ENCODE data around the gene OR13C4.
A peak's percentile ranks its signal among the peaks of the same experiment; 100 is the strongest.
"Not testable (repeated sequence)": the region's sequence is repeated elsewhere in the genome, so short reads cannot be mapped to it uniquely, and the experiment has no call there.

OR13C4 gene

DNA sequence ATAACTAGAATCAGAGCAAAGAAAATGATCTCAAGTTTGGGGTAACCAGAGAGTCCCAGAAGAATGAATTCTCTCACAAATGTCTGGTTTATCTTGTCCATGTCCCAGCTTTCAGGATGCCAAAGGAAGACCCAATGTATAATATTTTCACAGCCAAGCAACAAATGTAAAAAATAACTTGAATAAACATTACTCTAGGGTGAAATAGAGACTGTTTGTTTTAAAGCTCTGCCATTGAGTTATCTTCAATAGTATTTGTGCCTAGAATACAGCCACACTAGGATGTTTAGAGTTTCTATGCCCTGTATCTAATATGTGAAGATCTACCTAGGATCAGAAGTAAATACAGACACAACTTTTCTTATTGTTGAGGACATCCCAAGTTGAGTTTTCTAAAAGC, at the start of gene OR13C4:
TSS of gene OR13C4 (minus strand) at position 101 of the 400 bp plus-strand sequence. CDS start at position 101, 0 bp downstream.
- intact Hi-C loops (cut with DNase I) = no loop called here

GRCh38 chr9:104575456-104575855, 48.4 kb upstream of the OR13C4 start:
- DNase-seq = no peak

More for the DNA sequence above, at the start of gene OR13C4:
- no peak for DNase-seq

GRCh38 chr9:104572612-104573011, 45.6 kb upstream of the OR13C4 start:
- no peak for DNase-seq
- intact Hi-C loops (cut with DNase I) = no loop called here

More at GRCh38 chr9:104575456-104575855, 48.4 kb upstream of the OR13C4 start:
- intact Hi-C loops (cut with DNase I) = no loop called here

DNA sequence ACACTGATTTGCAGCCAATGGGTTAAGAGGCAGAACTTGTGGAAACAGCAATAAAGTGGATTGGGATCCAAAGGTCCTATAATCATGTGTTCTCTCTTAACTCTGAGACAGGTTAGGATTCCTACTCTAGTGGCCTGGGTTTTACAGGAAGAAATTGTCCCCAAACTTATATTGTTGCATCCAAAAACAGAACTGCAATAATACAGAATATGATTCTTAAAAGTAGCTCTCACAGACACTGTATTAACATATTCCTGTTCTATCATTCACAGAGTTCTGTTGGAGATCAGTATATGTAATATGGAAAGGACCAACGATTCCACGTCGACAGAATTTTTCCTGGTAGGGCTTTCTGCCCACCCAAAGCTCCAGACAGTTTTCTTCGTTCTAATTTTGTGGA, 41.9 kb upstream of the OR13C4 start, which contains the start of gene OR13C8:
TSS of gene OR13C8 (plus strand) at position 301 of the 400 bp plus-strand sequence. CDS start at position 301, 0 bp downstream.
- intact Hi-C loops (cut with DNase I) = no loop called here
- DNase-seq = no peak

DNA sequence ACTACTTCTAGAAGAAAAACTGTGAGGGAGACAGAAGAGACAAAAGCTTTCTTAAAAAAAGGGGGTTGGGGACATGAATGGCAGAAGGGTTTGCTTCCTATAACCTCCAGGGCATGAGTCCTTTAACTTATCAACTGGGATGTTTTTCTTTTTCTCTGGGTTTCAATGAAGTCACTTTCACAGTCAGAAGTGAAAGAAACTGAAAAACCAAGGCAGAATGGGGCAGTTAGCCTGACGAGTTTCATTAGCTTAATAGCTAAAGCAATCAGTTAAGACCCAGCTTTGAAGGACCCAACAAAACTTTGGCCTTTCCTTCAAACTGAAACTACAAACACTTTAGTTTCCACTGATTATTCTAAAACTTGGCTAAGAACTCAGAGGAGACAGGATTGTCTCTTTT, 37.3 kb upstream of the OR13C4 start:
- intact Hi-C loops (cut with DNase I) = no loop called here
- no peak for DNase-seq

DNA sequence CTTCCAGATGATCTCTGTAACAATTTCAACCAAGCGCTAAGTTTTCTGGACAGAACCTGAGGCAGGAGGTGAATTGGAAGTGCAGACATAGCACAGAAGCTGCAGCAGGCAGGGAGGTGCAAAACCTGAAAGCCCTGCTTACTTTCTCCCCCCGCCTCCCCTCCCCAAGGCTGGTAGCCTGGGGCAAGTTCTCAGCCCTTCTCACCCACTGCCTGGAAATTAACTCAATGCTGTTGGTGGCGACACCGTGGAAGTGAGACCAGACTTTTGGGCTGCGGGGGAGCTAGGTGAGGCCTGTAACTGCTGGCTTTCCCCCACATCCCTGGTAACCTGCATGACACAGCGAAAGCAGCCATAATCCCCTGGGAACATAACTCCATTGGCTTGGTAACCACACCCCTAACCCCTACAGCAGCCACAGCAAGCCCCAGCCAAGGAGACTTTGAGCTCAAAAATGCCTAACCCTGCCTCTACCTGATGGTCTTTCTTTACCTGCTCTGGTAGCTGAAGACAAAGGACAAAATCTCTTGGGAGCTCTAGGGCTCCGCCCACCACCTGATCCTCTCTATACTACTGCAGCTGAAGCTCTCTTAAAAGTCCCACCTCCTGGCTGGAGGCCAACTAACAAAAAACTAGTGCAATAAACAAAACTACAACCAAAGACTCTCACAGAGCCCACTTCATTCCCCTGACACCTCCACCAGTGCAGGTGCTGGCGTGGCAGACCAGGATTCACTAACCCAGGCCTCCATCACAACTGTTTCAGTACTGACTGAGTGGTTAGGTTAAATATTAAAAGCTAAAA, 30.0 kb upstream of the OR13C4 start:
- peak in 1 of 10 donors; percentile 13 for DNase-seq
- intact Hi-C loops (cut with DNase I) = no loop called here

- intact Hi-C loops (cut with DNase I) = no loop called here
- DNase-seq = no peak
Observed at GRCh38 chr9:104555521-104555920, 28.5 kb upstream of the OR13C4 start.

- intact Hi-C loops (cut with DNase I) = no loop called here
- DNase-seq = no peak
Observed at GRCh38 chr9:104553261-104553660, 26.3 kb upstream of the OR13C4 start.

GRCh38 chr9:104544644-104545043, 17.6 kb upstream of the OR13C4 start:
- no peak for DNase-seq
- intact Hi-C loops (cut with DNase I) = no loop called here

DNA sequence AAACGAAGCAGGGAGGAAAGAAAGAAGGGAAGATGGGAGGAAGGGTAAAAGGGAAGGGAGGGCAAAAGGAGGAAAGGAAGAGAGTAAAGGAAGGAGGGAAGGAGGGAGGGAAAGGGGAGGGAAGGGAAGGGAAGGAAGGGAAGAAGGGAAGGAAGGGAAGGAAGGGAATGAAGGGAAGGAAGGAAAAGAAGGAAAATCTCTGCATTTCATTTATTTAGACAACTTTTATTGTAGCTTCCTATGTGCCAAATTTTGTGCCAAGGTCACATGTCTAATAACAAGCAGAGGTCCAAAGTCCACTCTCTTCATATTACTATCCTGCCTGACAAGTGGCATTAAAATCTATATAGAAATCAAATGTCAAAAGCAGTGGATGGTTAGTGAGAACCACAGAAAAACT, 12.3 kb upstream of the OR13C4 start:
- no peak for DNase-seq
- intact Hi-C loops (cut with DNase I) = no loop called here

DNA sequence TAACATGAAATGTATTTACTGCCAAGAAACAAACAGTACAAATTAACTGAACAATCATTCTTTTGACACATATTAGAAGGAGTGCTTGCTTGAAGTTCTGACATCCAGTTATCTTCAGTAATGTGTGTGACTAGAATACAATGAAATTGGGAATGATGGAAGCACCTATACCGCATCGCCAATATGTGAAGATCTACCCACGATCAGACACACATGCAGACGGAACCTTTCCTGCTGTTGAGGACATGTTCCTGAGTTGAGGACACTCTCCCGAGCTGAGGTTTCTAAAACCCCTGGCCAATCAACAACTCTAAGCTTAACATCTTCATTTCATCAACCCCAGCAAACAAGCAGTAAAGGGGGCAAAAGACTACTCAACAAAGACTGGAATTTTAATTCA, 9.7 kb upstream of the OR13C4 start, which contains the start of gene OR13C3:
TSS of gene OR13C3 (minus strand) at position 101 of the 400 bp plus-strand sequence. CDS start 133 bp downstream, outside the sequence.
- DNase-seq = no peak
- intact Hi-C loops (cut with DNase I) = no loop called here

DNA sequence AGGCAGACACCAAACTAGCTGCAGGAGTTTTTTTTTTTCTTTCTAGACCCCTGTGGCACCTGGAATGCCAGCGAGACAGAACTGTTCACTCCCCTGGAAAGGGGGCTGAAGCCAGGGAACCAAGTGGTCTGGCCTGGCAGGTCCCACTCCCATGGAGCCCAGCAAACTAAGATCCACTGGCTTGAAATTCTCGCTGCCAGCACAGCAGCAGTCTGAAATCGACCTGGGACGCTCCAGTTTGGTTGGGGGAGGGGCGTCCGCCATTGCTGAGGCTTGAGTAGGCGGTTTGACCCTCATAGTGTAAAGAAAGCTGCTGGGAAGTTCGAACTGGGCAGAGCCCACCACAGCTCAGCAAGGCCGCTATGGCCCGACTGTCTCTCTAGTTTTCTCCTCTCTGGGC, 6.8 kb downstream of the OR13C4 start:
- DNase-seq = peak in 1 of 10 donors; percentile 64
- intact Hi-C loops (cut with DNase I) = not testable (repeated sequence)

GRCh38 chr9:104514901-104515300, 12.1 kb downstream of the OR13C4 start:
- DNase-seq = no peak
- intact Hi-C loops (cut with DNase I) = no loop called here

DNA sequence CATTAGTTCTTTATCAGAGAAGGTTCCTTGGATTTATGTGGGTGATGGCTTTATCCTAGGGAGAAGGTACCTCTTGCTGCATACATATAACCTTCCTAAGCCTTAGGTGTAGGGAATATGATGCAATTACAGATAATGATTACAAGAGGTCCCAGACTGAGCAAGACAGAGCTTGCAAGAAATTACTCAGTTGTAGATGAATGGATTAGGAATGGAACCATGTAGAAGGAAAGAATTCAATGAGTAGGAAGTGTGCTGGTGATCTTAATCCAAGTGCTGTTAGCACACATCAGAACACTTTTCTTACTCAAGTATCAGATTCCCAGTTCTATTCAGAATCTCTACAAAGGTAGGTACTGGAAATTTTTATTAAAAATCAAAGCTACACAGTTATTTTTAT, 20.4 kb downstream of the OR13C4 start:
- no peak for DNase-seq
- intact Hi-C loops (cut with DNase I) = no loop called here

GRCh38 chr9:104503963-104504362, 23.0 kb downstream of the OR13C4 start, which contains the start of gene OR13F1:
Gene OR13F1 (plus strand): TSS chr9:104504263. CDS start chr9:104504263, 0 bp downstream.
- intact Hi-C loops (cut with DNase I) = no loop called here
- no peak for DNase-seq

- intact Hi-C loops (cut with DNase I) = no loop called here
- DNase-seq = no peak
Observed at GRCh38 chr9:104503440-104503839, 23.6 kb downstream of the OR13C4 start.

- intact Hi-C loops (cut with DNase I) = no loop called here
Observed at GRCh38 chr9:104494808-104495207, 32.2 kb downstream of the OR13C4 start.

DNA sequence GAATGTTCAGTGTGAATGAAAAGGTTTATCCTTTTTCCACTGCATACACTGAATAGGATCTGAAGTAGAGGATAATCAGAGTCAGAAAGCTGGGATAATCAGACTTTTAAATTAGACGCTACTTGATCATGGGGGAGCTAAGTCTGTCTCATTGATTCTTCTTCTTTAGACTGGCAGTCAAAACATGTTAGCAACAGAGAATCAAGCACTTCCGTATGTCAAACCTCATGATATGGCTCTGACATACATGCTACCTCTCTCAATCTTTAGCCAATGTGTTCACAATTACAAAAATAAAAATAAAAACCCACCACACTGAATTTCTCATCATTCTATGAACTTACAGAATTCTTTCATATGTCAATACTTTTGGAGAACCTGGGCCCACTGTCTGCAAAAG, 42.0 kb downstream of the OR13C4 start:
- intact Hi-C loops (cut with DNase I) = no loop called here
- DNase-seq = no peak

More at GRCh38 chr9:104494808-104495207, 32.2 kb downstream of the OR13C4 start:
- DNase-seq = no peak

DNA sequence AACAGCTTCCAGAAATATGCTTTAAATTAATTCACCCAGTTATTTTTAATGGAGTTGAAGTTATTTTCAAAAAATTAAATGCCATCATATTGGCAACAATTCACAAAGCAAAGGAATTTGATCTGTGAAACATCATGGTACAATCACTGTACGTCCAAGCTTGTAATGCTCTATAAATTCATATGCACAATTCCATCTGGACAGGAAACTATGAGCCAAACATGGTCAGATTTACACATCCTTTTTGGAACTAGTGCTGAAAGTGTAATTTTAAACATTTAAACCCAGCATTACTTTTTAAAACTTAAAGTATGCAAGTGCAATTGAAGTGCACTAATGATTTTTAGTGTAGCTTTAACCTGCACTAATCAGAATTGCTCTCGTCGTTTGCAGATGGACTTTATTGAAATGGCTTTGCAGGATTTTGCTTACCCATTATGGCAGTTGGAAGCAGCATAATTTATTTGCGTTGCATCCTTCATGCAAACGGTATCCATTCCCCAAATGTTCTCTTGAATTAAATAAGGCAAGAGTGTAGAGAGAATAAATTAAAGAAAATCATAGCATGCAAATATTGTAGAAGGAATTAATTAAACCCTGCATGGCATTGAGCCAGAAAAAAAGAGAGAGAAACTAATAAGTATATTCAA, 44.0 kb downstream of the OR13C4 start:
- no peak for DNase-seq
- intact Hi-C loops (cut with DNase I) = no loop called here

Data from posterior cingulate gyrus (tissue), 11 donors.